Heart left ventricle (tissue), 13 donors: Measurements from ENCODE around the gene OVAAL.

Experiments
- CTCF ChIP-seq, 12 donors: fragments of 200-600 bp; sonication (generic) in 4 of 12; IDR thresholded peaks; one replicate each; pipeline versions ENCODE4 v1.5.0 to v1.8.0; 2018 to 2022; ENCODE audit warnings: antibody characterized with exemption in 12 of 12, mild to moderate bottlenecking in 5 of 12
- POLR2A ChIP-seq, 2 donors: fragments of 450-650 bp; IDR thresholded peaks; one replicate each; pipeline ENCODE4 v1.6.1; 2017; ENCODE audit warnings: antibody characterized with exemption in 2 of 2, mild to moderate bottlenecking in 2 of 2, moderate library complexity in 2 of 2
- donor health status: ischemic (EF 13 %, LVEDD 7.1; RV severe dilation, severe dysfunction).
- donor health status: DM: no; HTN: yes; CAD: no.
- donor health status: DM: no; HTN: no; CAD: no.
- donor health status: ischemic (EF 25% LVEDD 6.9; RV normal size, moderate dysfunction).
- donor health status: ischemic (EF 25% LVEDD 5.7; RV mildly dilated, moderate dysfunction).
- donor health status: ischemic (EF 35%, LVEDD 5.7; RV mildly dilated, moderate dysfunction).
- donor health status: nonischemic (EF 11% LVEDD 7.7; RV severe dilation, severe dysfunction).
- donor health status: DM: yes; HTN: yes; CAD: no.
- donor health status: PGD.
- donor health status: ischemic (EF 29% LVEDD 5.4; RV normal size, mild dysfunction).
- donor health status: nonischemic (EF 23%, LVEDD 6.1; RV moderate dilation, normal function).

DNA sequence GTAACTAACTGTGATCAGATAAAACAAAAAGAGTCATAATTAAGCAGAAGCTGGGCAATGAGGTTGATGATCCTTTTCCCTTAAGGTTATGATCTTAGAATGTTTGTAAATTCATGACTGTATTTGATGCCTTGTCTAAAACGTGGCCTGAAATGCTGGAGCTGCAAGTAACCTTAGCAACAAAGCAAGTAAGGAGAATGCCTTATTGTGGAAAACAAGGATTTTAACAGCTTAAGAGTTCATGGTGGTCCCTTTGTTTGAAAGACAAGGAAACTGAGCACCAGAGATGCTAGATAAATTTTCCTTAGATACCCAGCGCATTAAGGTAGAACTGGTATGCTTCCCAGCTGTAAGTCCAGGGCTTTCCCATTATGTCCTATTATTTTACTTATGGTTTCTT, 47.4 kb downstream of the OVAAL start:
- no peak for TF ChIP-seq CTCF (IDR thresholded peaks at IDR 0.05)
- no peak for TF ChIP-seq POLR2A (IDR thresholded peaks at IDR 0.05)
